Activated CD8-positive, alpha-beta T cell treated with anti-CD3 and anti-CD28 coated beads, Interleukin-2, amount 10 ng/mL, durations not matched to agents 7 days and 5 days (primary cell): ENCODE results near the gene LSM14A. TPM values are rescaled to one million over a fixed set of nuclear protein-coding genes. Genes with fewer than 3 reads are reported as not detected.
"Not testable (repeated sequence)": the region's sequence is repeated elsewhere in the genome, so short reads cannot be mapped to it uniquely, and the experiment has no call there.

Source experiments
- ATAC-seq: fragments of 150-1000 bp; cut with Tn5 transposase; one replicate; pipeline ENCODE4 v1.10.0; 2021; ENCODE audit warnings: moderate library complexity
- CTCF ChIA-PET: fragments of 350-600 bp; sonication (Branson Sonifier 250); formaldehyde crosslinking; loops from one replicate; lab custom pipeline; 2021; ENCODE audit warnings: antibody characterized with exemption; lab: Charles Lee
- POLR2A ChIA-PET: fragments of 350-600 bp; sonication (Branson Sonifier 250); formaldehyde crosslinking; loops from one replicate; lab custom pipeline; 2021; ENCODE audit warnings: antibody characterized with exemption; lab: Charles Lee
- DNase-seq: peaks from one replicate; pipeline ENCODE4 v3.0.0-alpha.2; 2020
- H3K27ac Mint-ChIP-seq: one replicate; pipeline ENCODE4 v1.8.0; 2021; ENCODE audit warnings: mild to moderate bottlenecking, mixed read lengths
- H3K27me3 Mint-ChIP-seq: one replicate; pipeline ENCODE4 v1.8.0; 2021; ENCODE audit warnings: low read depth, mixed read lengths
- H3K36me3 Mint-ChIP-seq: one replicate; pipeline ENCODE4 v1.8.0; 2021; ENCODE audit warnings: low read depth, mixed read lengths
- H3K4me1 Mint-ChIP-seq: one replicate; pipeline ENCODE4 v1.8.0; 2021; ENCODE audit warnings: low read depth, mixed read lengths
- H3K4me3 Mint-ChIP-seq: one replicate; pipeline ENCODE4 v1.8.0; 2021; ENCODE audit warnings: mild to moderate bottlenecking, mixed read lengths
- H3K9me3 Mint-ChIP-seq: one replicate; pipeline ENCODE4 v1.8.0; 2022; ENCODE audit warnings: mixed read lengths; ENCODE audit not compliant: insufficient read depth
- total RNA-seq, 2 experiments: library from RNA; stranded (reverse); gene quantifications; one replicate each; pipeline ENCODE4 v1.2.3, GENCODE V29; 2021

LSM14A gene
- 100 to 1,000 TPM; 133 to 139 TPM for total RNA-seq

DNA sequence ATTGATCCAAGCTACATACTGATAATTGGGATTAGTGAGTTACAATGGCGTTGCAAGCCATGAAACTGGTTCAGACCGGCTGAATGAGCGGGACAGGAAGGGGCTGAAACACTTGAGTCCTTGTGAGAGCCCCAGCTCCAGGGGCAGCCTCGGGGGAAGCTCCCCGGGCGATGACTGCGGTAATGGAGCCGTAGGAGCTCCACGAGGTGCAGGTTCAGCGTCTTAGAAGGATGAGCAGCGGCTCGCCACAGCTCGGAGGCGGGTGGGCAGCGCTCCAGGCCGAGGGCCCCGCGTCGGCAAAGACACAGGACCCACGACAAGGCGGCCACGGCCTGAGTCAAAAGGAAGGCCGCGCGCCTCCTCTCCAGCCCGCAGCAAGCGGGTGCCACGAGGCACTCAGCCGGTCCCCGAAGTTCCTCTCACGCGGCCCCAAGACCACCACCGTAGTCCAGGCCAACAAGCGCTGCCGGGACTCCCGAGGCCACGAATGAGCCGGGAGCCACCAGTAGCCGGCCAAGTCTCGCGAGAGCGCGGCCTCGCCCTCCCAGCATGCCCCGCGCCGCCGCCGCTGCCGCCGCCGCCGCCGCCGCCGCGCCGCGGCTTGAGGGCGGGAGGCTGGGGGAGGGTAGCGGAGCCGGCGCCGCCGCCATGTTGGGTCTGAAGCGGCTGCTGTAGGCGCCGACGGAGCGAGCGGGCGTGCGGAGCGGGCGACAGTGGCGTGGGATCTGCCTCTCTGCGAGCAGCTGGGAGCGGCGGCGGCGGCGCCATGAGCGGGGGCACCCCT lies at the start of gene LSM14A:
Gene LSM14A (plus strand): TSS at position 628 of the 784 bp plus-strand sequence. CDS start 139 bp downstream, at position 767.
- ATAC-seq (peak; percentile 88), DNase-seq (peak; percentile 91)
- Mint-ChIP-seq H3K27me3 (peaks cover 2% of the 10 kb centered on the region), H3K36me3 (peaks cover 30% of the 10 kb centered on the region), H3K4me1 (peaks cover 40% of the 10 kb centered on the region), H3K4me3 (peak within 1 kb of the TSS; percentile 98), H3K9me3 (no peaks in the 10 kb centered on the region), H3K27ac (peak within 1 kb of the TSS; percentile 99)
- ChIA-PET CTCF (interaction anchor here (0.7 to 2.2 kb wide), 8 partner anchors 12 to 506 kb away, joined by 3 to 6 read pairs (median 4); partner anchors contain the start of gene ZNF302), POLR2A (interaction anchor here (0.7 to 2.3 kb wide), 15 partner anchors 11 to 256 kb away, joined by 3 to 11 read pairs (median 4); partner anchors contain the start of gene UBA2)

DNA sequence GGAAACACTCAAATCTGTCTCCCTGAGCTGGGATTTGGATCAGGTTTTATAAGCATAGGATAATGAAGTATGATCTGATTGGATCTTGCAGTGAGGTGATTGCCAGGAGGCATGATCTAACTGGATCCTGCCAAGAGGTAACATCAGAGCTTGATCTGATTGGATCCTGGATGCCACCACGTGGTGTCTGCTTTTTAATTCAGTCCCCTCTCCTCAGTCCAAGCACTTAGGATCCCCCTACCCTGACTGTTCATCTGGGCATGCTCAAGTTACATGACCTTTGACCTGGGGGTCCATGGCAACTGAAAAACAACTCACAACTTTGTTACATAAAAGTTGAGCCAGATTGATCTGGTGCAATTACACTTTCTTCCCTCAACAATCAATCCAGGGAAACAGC lies 47.5 kb upstream of the LSM14A start:
- no peak for ATAC-seq
- Mint-ChIP-seq H3K27me3 (peaks cover 5% of the 10 kb centered on the region), H3K9me3 (no peaks in the 10 kb centered on the region), H3K27ac (no peak overlapping the region), H3K4me1 (peaks cover 4% of the 10 kb centered on the region), H3K4me3 (no peak overlapping the region), H3K36me3 (no peaks in the 10 kb centered on the region)
- POLR2A ChIA-PET, result interaction anchor here (1.7 kb wide), 1 partner anchor 9 kb away, joined by 5 read pairs; no protein-coding TSS in a partner anchor
- no peak for DNase-seq
- CTCF ChIA-PET, result no interaction called here

- POLR2A ChIA-PET, result interaction anchor here (0.6 kb wide), 2 partner anchors 16 to 619 kb away, joined by 3 to 4 read pairs; no protein-coding TSS in a partner anchor
- Mint-ChIP-seq H3K9me3 (no peaks in the 10 kb centered on the region), H3K4me3 (no peak overlapping the region), H3K4me1 (no peaks in the 10 kb centered on the region), H3K27me3 (peaks cover 4% of the 10 kb centered on the region), H3K27ac (no peak overlapping the region), H3K36me3 (no peaks in the 10 kb centered on the region)
- CTCF ChIA-PET, result interaction anchor here (1.0 to 1.4 kb wide), 2 partner anchors 19 to 349 kb away, joined by 3 to 6 read pairs; no protein-coding TSS in a partner anchor
- no peak for DNase-seq
- no peak for ATAC-seq
These were observed 45.3 kb upstream of the LSM14A start for GRCh38 chr19:34126966-34127365.

GRCh38 chr19:34127684-34128189 lies 44.6 kb upstream of the LSM14A start:
- Mint-ChIP-seq H3K4me1 (no peaks in the 10 kb centered on the region), H3K9me3 (no peaks in the 10 kb centered on the region), H3K36me3 (no peaks in the 10 kb centered on the region), H3K4me3 (no peak overlapping the region), H3K27ac (no peak overlapping the region), H3K27me3 (peaks cover 4% of the 10 kb centered on the region)
- CTCF ChIA-PET, result interaction anchor here (1.4 kb wide), 1 partner anchor 18 kb away, joined by 6 read pairs; no protein-coding TSS in a partner anchor
- POLR2A ChIA-PET, result interaction anchor here (0.6 kb wide), 1 partner anchor 17 kb away, joined by 4 read pairs; no protein-coding TSS in a partner anchor
- ATAC-seq (no peak), DNase-seq (no peak)

DNA sequence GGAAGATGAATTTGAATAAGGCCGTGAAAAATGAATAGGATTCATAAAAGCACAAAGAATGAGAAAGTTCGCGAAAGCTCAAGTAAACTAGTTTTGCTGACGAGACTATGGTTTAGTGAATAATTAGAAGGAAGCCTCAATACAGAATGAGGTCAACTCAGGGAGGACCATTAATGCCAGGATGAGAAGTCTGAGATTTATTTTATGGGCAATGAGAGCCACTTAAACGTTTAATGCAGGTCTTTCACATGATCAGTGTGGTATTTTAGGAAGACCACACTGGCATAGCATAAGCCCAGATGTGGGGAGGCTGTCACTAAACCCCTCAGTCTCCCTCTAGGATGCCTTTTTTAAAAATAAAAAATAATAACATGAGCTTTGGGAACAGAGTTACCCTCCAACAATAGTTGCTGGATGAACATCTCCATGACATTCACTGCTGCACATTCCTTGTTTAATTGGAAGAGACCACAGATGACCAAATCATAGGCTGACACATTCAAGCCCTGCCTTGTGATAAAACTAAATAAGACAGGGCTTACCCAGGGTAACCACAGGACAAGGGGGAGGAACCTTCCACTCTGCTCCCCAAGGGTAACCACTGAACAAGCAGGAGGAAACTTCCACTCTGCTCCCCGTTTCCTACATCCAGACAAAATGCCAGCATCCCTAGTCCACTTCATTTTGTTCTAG lies 43.6 kb upstream of the LSM14A start:
- Mint-ChIP-seq H3K9me3 (no peaks in the 10 kb centered on the region), H3K4me1 (no peaks in the 10 kb centered on the region), H3K36me3 (no peaks in the 10 kb centered on the region), H3K4me3 (no peak overlapping the region), H3K27ac (no peak overlapping the region), H3K27me3 (peaks cover 4% of the 10 kb centered on the region)
- no peak for ATAC-seq
- POLR2A ChIA-PET, result no interaction called here
- no peak for DNase-seq
- CTCF ChIA-PET, result no interaction called here

- ChIA-PET POLR2A (no interaction called here), CTCF (interaction anchor here (0.7 to 0.9 kb wide), 2 partner anchors 9 to 15 kb away, joined by 3 to 4 read pairs; no protein-coding TSS in a partner anchor)
- Mint-ChIP-seq H3K4me1 (peaks cover 9% of the 10 kb centered on the region), H3K9me3 (no peaks in the 10 kb centered on the region), H3K27me3 (peaks cover 2% of the 10 kb centered on the region), H3K4me3 (no peak overlapping the region), H3K27ac (no peak overlapping the region), H3K36me3 (no peaks in the 10 kb centered on the region)
- DNase-seq, result no peak
- ATAC-seq, result no peak
These were observed 41.2 kb upstream of the LSM14A start for GRCh38 chr19:34131100-34131499.

GRCh38 chr19:34132145-34132544 lies 40.2 kb upstream of the LSM14A start:
- H3K4me3 Mint-ChIP-seq, H3K27ac Mint-ChIP-seq, H3K4me1 Mint-ChIP-seq, H3K36me3 Mint-ChIP-seq, ATAC-seq, DNase-seq, POLR2A ChIA-PET, H3K9me3 Mint-ChIP-seq, H3K27me3 Mint-ChIP-seq: not testable (repeated sequence)
- CTCF ChIA-PET, result interaction anchor here (0.7 to 0.9 kb wide), 2 partner anchors 10 to 14 kb away, joined by 3 to 4 read pairs; no protein-coding TSS in a partner anchor

GRCh38 chr19:34132706-34133105 lies 39.6 kb upstream of the LSM14A start:
- ATAC-seq, H3K36me3 Mint-ChIP-seq, DNase-seq, H3K27ac Mint-ChIP-seq, H3K4me3 Mint-ChIP-seq, H3K4me1 Mint-ChIP-seq, CTCF ChIA-PET, H3K27me3 Mint-ChIP-seq, H3K9me3 Mint-ChIP-seq, POLR2A ChIA-PET: not testable (repeated sequence)

DNA sequence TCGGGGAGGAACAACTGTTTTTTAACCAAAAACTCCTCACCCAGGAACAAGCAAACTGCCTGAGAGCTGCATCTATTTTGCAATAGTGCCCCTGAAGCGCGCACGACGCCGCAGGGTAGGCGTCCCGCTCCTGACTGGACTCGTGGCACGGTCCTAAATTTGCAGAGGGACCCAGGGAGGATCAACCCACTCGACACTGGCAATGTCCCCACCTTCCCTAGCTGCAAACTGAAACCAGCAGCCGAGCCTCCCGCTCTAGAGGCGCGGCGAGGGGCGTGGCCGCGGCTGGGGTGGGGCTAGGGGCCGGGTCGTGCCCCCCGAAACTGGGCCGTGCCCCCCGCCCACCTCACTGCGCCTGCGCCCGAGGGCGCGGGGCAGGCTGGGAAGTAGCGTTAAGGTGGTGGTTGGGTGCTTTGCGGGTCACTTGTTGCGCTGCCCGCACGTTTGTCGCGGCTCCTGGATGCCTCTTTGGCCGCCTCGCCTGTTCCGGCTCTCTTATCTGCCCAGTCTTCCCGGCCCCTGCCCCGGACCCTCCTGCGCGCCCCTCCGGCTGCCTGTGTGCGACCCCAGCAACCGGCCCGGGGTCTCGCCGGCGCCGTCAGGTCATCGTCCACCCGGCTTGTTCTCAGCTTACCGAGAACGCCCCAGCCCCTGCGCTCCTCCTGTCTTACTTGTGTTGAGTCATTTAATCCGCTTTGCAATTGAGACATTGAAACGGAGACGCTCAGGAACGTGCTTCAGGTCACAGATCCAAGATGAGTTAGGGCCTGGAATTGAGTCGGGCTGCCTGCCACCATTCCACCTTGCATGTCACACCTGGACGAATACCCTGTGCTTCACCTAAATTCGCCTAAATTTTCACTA lies 37.9 kb upstream of the LSM14A start:
- Mint-ChIP-seq H3K4me3 (peak overlapping the region; percentile 87), H3K27me3 (peaks cover 2% of the 10 kb centered on the region), H3K9me3 (no peaks in the 10 kb centered on the region), H3K4me1 (peaks cover 9% of the 10 kb centered on the region), H3K27ac (peak overlapping the region; percentile 91), H3K36me3 (no peaks in the 10 kb centered on the region)
- ChIA-PET POLR2A (interaction anchor here (0.6 to 2.3 kb wide), 6 partner anchors 8 to 317 kb away, joined by 3 to 11 read pairs (median 4); partner anchors contain the start of gene LSM14A), CTCF (interaction anchor here (0.7 to 1.5 kb wide), 7 partner anchors 9 to 92 kb away, joined by 3 to 6 read pairs (median 3); no protein-coding TSS in a partner anchor)
- DNase-seq (peak; percentile 94), ATAC-seq (peak; percentile 97)

DNA sequence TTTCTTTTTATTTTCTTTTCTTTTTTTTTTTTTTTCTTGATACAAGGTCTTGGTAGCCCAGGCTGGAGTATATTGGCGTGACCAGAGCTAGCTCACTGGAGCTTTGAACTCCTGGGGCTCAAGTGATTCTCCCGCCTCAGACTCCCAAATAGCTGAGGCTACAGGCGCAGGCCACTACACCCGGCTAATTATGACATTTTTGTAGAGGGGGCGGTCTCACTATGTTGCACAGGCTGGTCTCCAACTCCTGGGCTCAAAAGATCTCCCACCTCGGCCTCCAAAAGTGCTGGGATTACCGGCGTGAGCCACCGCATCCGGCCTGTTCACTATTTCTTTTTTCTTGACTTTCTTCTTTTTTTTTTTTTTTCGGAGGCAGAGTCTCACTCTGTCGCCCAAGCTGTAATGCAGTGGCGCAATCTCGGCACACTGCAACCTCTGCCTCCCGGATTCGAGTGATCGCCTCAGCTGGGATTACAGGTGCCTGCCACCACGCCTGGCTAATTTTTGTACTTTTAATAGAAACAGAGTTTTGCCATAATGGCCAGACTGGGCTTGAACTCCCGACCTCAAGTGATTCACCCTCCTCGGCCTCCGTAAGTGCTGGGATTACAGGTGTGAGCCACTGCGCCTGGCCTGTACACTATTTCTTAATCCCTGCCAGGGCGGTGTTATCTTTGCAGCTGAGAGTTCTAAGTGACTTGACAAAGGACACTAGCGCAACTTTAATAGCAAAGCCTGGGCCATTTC lies 37.1 kb upstream of the LSM14A start:
- Mint-ChIP-seq H3K4me3 (peak overlapping the region; percentile 87), H3K9me3 (no peaks in the 10 kb centered on the region), H3K27ac (peak overlapping the region; percentile 91), H3K36me3 (no peaks in the 10 kb centered on the region), H3K4me1 (peaks cover 9% of the 10 kb centered on the region), H3K27me3 (no peaks in the 10 kb centered on the region)
- no peak for DNase-seq
- ChIA-PET POLR2A (interaction anchor here (0.9 to 2.3 kb wide), 3 partner anchors 22 to 317 kb away, joined by 3 to 11 read pairs (median 4); partner anchors contain the start of gene LSM14A), CTCF (interaction anchor here (1.0 to 1.5 kb wide), 5 partner anchors 8 to 16 kb away, joined by 3 to 6 read pairs (median 4); no protein-coding TSS in a partner anchor)
- ATAC-seq, result no peak
